ENCODE data around the gene EFNA4.

GRCh38 chr1:155062702-155063411 lies 683 bp upstream of the EFNA4 start:
- TF ChIP-seq, protein P1, sequence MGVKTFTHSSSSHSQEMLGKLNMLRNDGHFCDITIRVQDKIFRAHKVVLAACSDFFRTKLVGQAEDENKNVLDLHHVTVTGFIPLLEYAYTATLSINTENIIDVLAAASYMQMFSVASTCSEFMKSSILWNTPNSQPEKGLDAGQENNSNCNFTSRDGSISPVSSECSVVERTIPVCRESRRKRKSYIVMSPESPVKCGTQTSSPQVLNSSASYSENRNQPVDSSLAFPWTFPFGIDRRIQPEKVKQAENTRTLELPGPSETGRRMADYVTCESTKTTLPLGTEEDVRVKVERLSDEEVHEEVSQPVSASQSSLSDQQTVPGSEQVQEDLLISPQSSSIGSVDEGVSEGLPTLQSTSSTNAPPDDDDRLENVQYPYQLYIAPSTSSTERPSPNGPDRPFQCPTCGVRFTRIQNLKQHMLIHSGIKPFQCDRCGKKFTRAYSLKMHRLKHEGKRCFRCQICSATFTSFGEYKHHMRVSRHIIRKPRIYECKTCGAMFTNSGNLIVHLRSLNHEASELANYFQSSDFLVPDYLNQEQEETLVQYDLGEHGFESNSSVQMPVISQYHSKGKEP (tag by site-specific recombination; IDR thresholded peaks at IDR 0.05): no peak
- TF ChIP-seq ZNF10 (tag by site-specific recombination; IDR thresholded peaks at IDR 0.05) (no peak), ZNF133 (tag by site-specific recombination; IDR thresholded peaks at IDR 0.05) (no peak), ZNF350 (tag by site-specific recombination; IDR thresholded peaks at IDR 0.05) (no peak), ZNF558 (tag by site-specific recombination; IDR thresholded peaks at IDR 0.05) (no peak), CTCF (tag by site-specific recombination; IDR thresholded peaks at IDR 0.05) (peak; percentile 53; the same call in 1 of the 2 replicates), ZNF677 (tag by site-specific recombination; IDR thresholded peaks at IDR 0.05) (no peak), MYNN (tag by site-specific recombination; IDR thresholded peaks at IDR 0.05; ENCODE audit: borderline replicate concordance) (no peak), ZNF274 (IDR thresholded peaks at IDR 0.05; ENCODE audit: low read length) (no peak), ZNF274 (tag by site-specific recombination; IDR thresholded peaks at IDR 0.05; ENCODE audit: borderline replicate concordance) (no peak), ZSCAN23 (tag by site-specific recombination; IDR thresholded peaks at IDR 0.05) (no peak), MZF1 (tag by site-specific recombination; IDR thresholded peaks at IDR 0.05; ENCODE audit: borderline replicate concordance) (no peak)
- TF ChIP-seq, protein P2, sequence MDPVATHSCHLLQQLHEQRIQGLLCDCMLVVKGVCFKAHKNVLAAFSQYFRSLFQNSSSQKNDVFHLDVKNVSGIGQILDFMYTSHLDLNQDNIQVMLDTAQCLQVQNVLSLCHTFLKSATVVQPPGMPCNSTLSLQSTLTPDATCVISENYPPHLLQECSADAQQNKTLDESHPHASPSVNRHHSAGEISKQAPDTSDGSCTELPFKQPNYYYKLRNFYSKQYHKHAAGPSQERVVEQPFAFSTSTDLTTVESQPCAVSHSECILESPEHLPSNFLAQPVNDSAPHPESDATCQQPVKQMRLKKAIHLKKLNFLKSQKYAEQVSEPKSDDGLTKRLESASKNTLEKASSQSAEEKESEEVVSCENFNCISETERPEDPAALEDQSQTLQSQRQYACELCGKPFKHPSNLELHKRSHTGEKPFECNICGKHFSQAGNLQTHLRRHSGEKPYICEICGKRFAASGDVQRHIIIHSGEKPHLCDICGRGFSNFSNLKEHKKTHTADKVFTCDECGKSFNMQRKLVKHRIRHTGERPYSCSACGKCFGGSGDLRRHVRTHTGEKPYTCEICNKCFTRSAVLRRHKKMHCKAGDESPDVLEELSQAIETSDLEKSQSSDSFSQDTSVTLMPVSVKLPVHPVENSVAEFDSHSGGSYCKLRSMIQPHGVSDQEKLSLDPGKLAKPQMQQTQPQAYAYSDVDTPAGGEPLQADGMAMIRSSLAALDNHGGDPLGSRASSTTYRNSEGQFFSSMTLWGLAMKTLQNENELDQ (tag by site-specific recombination; IDR thresholded peaks at IDR 0.05; ENCODE audit: low read depth): no peak
- TF ChIP-seq, protein P3, sequence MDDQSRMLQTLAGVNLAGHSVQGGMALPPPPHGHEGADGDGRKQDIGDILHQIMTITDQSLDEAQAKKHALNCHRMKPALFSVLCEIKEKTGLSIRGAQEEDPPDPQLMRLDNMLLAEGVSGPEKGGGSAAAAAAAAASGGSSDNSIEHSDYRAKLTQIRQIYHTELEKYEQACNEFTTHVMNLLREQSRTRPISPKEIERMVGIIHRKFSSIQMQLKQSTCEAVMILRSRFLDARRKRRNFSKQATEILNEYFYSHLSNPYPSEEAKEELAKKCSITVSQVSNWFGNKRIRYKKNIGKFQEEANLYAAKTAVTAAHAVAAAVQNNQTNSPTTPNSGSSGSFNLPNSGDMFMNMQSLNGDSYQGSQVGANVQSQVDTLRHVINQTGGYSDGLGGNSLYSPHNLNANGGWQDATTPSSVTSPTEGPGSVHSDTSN (CRISPR knock-in tag; IDR thresholded peaks at IDR 0.05): no peak
